HG03060 (cell line): ENCODE data around the gene BORCS6.
"Not testable (repeated sequence)": the region's sequence is repeated elsewhere in the genome, so short reads cannot be mapped to it uniquely, and the experiment has no call there.

Source experiments
- ATAC-seq: cut with Tn5 transposase; IDR thresholded peaks from one replicate; pipeline ENCODE4 v1.9.1; 2021; ENCODE audit warnings: low read depth, moderate number of reproducible peaks; ENCODE audit not compliant: unreplicated experiment

BORCS6 gene

DNA sequence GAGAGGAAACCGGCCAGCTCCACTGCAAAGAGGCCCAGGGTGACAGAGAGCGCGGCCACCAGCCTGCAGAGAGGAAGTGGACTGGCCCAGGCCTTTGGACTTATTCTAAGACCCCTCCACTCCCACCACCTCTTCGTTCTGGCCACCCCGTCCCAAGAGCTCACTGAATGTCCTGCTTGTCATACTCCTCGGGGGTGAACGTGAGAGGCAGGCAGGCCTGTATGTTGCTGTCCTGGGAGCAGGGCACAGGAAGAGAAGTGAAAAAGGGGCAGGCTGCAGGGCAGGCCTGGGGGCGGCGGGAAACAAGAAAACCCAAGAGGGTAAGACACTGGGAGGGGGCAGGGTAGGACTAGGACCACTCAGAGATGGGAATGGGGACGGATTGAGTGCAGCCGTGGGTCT is 14.2 kb downstream of the BORCS6 start:
- ATAC-seq: no peak

DNA sequence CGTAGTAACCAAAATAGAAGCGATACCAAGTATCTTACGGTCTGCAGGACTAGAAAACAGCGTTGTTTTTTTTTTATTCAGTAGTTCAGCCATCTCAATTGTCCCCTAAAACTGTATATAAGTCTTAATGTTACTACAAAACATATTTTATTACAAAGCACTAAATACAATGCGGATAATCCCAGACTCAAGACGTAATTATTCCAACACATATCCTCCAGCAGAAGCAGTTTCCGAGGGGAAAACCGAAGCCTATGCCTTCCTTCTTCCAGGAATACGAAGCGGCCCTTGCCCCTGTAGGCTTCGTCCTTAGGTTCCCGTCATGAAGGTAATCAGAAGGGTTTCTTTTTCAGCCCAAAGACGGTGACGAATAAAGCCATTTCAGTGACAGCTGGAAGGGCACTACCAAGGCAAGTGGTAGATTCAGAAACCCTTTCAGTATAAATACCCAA is 16.1 kb downstream of the BORCS6 start:
- no peak for ATAC-seq

DNA sequence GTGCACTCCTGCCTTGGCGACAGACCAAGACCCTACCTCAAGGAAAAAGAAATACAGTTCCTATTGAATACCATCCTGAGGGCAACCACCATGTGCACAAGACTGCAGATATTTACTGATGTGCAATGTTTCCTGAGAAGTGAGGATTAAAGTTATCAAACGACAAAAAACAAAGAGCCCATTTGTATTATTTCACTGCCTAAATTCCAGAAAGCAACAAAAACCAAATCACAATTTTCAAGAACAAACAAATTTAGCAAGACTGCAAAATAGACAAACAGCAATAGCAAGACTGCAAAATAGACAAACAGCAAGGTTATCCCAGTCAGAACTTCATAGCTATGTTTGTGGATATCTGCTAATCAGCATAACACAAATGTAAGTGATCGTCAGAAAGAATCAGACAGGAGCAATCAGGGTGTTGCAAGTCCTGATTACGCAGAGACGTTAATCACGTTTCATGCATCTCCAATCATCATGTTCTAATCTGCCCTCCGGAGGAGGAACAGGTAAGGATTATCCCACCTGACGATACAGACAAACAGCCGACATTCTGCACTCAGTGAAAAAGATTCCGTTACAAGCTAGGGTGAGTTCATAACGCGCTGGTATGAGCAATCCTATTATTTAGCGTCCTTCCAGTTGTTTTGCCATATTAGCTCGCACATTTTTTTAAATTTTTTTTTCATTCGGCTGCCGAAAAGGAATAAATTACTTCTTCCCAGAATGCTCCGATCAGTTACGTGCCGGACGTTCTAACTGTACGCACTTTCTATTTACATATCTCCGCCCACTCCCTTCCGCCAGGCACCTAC is 16.7 kb downstream of the BORCS6 start:
- ATAC-seq: peak; percentile 77

GRCh38 chr17:8170186-8170585 is 19.8 kb downstream of the BORCS6 start:
- not testable (repeated sequence) for ATAC-seq

- ATAC-seq: no peak
Observed at GRCh38 chr17:8167526-8167925, 22.5 kb downstream of the BORCS6 start.

- no peak for ATAC-seq
Observed at GRCh38 chr17:8166731-8167130, 23.2 kb downstream of the BORCS6 start.

- no peak for ATAC-seq
Observed at GRCh38 chr17:8164815-8165131, 25.2 kb downstream of the BORCS6 start.

- ATAC-seq: no peak
Observed at GRCh38 chr17:8163978-8164814, 25.8 kb downstream of the BORCS6 start.

DNA sequence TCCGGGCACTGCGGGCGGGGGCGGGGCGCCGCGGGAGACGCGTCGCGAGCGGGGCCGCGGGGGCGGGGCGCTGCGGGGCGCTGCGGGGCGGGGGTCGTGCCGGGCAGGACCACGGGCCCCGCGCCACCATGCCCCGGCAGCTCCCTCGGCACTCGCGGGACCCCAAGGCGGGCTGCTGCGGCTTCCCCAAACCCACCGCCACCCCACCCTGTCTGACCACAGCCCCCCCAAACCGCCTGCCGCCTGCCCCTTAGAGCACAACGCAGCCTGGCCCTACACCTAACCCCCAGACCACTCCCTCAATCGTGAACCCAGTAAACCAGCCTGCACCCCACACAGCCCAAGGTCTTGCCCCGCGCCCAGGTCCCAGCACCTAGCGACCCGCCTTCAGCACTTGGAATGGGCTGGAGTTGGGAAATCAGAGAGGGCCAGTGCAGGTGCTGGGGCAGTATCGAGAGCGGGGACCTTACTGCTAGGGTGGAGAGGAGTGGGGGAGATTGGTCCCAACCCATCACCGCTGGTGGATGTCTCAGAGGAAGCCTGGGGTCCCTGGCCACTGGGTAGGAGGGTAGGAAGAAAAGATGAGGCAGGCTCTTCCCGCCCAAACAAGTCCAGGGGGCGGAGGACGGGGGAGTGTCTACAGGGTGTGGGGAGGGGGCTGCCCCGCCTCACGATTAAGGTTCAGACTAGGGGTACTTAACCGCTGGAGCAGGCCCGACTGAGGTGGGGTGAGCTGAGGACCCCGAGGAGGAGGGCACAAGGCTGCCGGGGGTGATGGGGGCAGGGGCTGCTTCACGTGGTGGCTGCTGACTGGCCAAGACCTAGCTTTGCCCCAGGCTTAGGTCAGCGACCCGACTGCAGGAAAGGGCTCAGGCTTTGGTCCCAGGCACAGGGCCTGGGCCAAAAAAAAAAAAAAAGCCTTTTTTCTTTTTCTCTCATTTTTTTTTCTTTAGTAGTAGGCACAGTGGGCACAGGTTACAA is 26.7 kb downstream of the BORCS6 start:
- ATAC-seq: no peak

GRCh38 chr17:8162233-8162996 is 27.6 kb downstream of the BORCS6 start, which contains the start of gene VAMP2:
Gene VAMP2, minus strand, starts transcription at chr17:8162948. Its CDS starts 69 bp downstream, at chr17:8162879.
- ATAC-seq: no peak

DNA sequence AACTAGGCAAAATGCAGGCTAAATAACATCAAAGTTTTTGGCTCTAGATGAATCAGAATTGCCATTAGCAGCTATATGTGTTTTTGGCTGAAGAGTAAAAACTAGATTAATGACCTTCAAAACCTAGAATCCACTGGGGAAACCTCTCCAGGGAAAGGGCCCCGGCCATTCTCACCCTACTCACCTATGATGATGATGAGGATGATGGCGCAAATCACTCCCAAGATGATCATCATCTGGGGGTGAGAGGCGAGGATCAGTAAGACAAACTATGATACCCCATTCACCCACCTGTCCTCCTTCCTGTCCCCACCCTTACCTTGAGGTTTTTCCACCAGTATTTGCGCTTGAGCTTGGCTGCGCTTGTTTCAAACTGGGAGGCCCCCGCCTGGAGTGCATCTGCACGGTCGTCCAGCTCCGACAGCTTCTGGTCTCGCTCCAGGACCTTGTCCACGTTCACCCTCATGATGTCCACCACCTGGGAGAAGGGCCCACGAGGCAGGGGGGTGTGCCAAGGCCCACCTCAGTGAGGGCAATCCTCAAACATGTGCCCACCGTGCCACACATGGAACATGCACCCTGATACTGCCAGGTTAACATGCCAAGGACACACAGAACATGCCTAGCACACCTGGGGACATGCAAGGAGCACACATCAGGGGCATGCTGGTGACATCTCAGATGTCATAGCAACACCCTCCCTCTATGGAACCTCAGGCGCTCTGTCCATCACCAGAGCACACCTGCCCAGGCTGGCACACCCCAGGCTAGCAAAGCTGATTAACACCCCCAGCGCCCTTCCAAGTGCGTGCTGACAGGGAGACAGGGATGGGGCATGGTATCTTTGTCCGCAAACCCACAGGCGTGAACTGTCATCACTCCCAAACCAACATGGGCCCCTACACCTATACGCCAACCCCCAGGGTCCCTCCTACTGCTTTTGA is 28.4 kb downstream of the BORCS6 start:
- no peak for ATAC-seq

- no peak for ATAC-seq
Observed at GRCh38 chr17:8160741-8161221, 29.2 kb downstream of the BORCS6 start.

- ATAC-seq: no peak
Observed at GRCh38 chr17:8160224-8160577, 29.8 kb downstream of the BORCS6 start.

- ATAC-seq: no peak
Observed at GRCh38 chr17:8159459-8160223, 30.3 kb downstream of the BORCS6 start.

GRCh38 chr17:8159032-8159400 is 31.0 kb downstream of the BORCS6 start:
- ATAC-seq: no peak

DNA sequence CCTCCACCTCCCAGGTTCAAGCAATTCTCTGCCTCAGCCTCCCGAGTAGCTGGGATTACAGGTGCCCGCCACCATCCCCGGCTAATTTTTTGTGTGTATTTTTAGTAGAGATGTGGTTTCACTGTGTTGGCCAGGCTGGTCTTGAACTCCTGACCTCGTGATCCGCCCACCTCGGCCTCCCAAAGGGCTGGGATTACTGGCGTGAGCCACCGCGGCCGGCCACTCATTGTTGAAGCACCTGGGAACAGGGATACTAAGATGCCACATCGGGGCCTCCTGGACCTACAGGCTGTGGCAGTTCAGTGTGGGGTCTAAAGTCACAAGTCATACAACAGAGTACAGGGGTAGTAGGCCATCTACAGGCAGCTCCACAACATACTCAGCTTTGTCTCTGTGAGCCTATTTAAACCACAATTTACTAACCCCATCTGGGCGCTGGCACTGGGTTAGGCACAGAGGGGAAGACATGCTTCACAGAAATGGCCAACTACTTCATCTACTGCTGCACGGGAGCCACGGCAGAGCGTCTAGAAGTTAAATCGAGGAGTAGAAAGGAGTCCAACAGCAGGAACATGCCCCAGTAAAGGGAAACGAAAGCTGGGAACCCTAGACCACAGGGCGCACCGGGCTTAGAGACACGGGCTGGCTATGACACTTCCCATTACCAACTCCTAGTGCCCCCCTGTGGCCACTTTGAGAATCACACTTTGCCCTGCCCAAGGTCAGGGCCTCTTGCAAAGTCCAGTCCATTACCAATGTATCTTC is 31.5 kb downstream of the BORCS6 start:
- ATAC-seq: no peak
